ENCODE results near the gene RIN3.
A peak's percentile ranks its signal among the peaks of the same experiment; 100 is the strongest.

- TF ChIP-seq CTCF (IDR thresholded peaks at IDR 0.05; ENCODE audit: extremely low read depth in 1 of 2, insufficient read depth in 1 of 2, low read depth in 1 of 2, low read length in 2 of 2) (no peak), MYC (IDR thresholded peaks at IDR 0.05; ENCODE audit: low read depth, low read length) (no peak), POLR2A (IDR thresholded peaks at IDR 0.05; ENCODE audit: low read depth, low read length) (no peak), JUN (IDR thresholded peaks at IDR 0.05; ENCODE audit: borderline replicate concordance, insufficient read depth, insufficient read length, low read depth) (peak; percentile 54), MAX (IDR thresholded peaks at IDR 0.05; ENCODE audit: insufficient read depth, insufficient read length) (no peak)
Observed at GRCh38 chr14:92546347-92547053, 32.9 kb downstream of the RIN3 start.
